Heart left ventricle (tissue), 13 donors: Measurements from ENCODE around the gene PPP2R3A.

Experiments
- CTCF ChIP-seq, 12 donors: fragments of 200-600 bp; sonication (generic) in 4 of 12; IDR thresholded peaks; one replicate each; pipeline versions ENCODE4 v1.5.0 to v1.8.0; 2018 to 2022; ENCODE audit warnings: antibody characterized with exemption in 12 of 12, mild to moderate bottlenecking in 5 of 12
- POLR2A ChIP-seq, 2 donors: fragments of 450-650 bp; IDR thresholded peaks; one replicate each; pipeline ENCODE4 v1.6.1; 2017; ENCODE audit warnings: antibody characterized with exemption in 2 of 2, mild to moderate bottlenecking in 2 of 2, moderate library complexity in 2 of 2
- donor health status: ischemic (EF 13 %, LVEDD 7.1; RV severe dilation, severe dysfunction).
- donor health status: DM: no; HTN: yes; CAD: no.
- donor health status: DM: no; HTN: no; CAD: no.
- donor health status: ischemic (EF 25% LVEDD 6.9; RV normal size, moderate dysfunction).
- donor health status: ischemic (EF 25% LVEDD 5.7; RV mildly dilated, moderate dysfunction).
- donor health status: ischemic (EF 35%, LVEDD 5.7; RV mildly dilated, moderate dysfunction).
- donor health status: nonischemic (EF 11% LVEDD 7.7; RV severe dilation, severe dysfunction).
- donor health status: DM: yes; HTN: yes; CAD: no.
- donor health status: PGD.
- donor health status: ischemic (EF 29% LVEDD 5.4; RV normal size, mild dysfunction).
- donor health status: nonischemic (EF 23%, LVEDD 6.1; RV moderate dilation, normal function).

- TF ChIP-seq CTCF (IDR thresholded peaks at IDR 0.05) (no peak), POLR2A (IDR thresholded peaks at IDR 0.05) (no peak)
These were observed 177.1 kb downstream of the PPP2R3A start for GRCh38 chr3:136142592-136142991.
